ENCODE measurements around the gene TRDN. TPM values are rescaled to one million over a fixed set of nuclear protein-coding genes. Genes with fewer than 3 reads are reported as not detected.
"Not testable (repeated sequence)": the region's sequence is repeated elsewhere in the genome, so short reads cannot be mapped to it uniquely, and the experiment has no call there.

The TRDN gene
- total RNA-seq, 1 experiment from 2014 or later, result not detected

DNA sequence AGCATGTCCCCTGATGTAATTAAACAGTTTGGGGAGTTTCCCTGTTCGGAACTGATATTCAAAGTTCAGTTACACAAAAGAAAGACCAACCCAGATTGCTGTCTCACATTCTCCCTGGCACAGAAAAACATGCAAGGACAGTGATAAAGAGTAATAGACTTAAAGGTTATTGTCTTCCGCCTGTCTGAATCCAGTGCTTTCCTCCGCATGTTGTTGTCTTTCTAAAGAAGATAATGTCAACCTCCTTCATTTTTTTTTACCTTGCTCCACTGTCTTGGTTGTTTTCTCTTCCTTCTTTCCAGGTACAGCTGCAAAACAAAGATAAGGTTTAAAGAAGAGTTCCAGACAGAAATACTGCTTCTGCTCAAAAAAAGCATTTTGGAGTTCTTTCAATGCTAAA is 284.5 kb downstream of the TRDN start:
- in situ Hi-C loops (cut with HindIII; ENCODE audit: low sequenced_read_pairs), result no loop called here
- DNase-seq (ENCODE audit: low spot score), result no peak

GRCh38 chr6:123343836-123344235 is 292.9 kb downstream of the TRDN start:
- no peak for DNase-seq (ENCODE audit: low spot score)
- in situ Hi-C loops (cut with HindIII; ENCODE audit: low sequenced_read_pairs), result no loop called here

DNA sequence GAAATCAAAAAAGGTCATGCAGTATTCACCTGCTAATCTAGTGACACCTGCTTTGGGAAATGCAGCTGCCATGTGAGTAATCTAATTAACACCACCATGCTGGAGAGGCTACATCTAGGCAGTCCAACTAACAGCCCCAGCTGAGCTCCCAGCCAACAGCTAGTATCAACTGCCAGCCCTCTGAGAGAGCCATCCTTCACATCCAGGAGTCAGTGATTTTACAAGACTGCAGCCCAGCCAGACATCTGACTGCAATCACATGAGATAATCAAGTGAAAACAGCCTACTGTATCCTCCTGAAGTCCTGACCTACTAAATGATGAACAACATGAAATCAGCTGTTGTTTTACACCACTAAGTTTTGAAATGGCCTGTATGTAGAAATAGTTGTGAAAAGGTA is 298.4 kb downstream of the TRDN start:
- DNase-seq (ENCODE audit: low spot score), result no peak
- in situ Hi-C loops (cut with HindIII; ENCODE audit: low sequenced_read_pairs), result no loop called here

GRCh38 chr6:123333000-123333756 is 303.6 kb downstream of the TRDN start:
- DNase-seq (ENCODE audit: low spot score), result no peak
- in situ Hi-C loops (cut with HindIII; ENCODE audit: low sequenced_read_pairs), result no loop called here

DNA sequence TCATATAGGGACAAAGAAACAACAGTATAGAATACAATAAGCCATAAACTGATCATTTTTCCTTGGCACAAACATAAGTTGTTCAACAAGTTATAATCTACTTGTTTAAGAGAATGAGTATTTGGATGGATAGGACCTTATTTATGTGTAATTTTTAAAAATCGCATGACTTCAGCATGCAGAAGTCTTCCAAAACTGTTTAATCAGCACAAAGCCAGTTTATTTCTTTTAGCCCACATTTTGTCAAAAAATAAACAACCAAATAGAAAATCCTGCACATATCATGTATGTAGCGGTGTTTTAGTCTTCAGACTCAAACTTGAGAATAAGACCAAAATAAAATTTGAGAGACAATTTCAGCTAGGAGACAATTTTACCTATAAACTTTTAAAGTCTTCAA is 304.7 kb downstream of the TRDN start:
- in situ Hi-C loops (cut with HindIII; ENCODE audit: low sequenced_read_pairs), result no loop called here
- DNase-seq (ENCODE audit: low spot score), result no peak

- DNase-seq (ENCODE audit: low spot score), result no peak
- in situ Hi-C loops (cut with HindIII; ENCODE audit: low sequenced_read_pairs), result no loop called here
Measured at GRCh38 chr6:123329337-123329736, 307.4 kb downstream of the TRDN start.

GRCh38 chr6:123323452-123324329 is 313.1 kb downstream of the TRDN start:
- in situ Hi-C loops (cut with HindIII; ENCODE audit: low sequenced_read_pairs), result no loop called here
- peak; percentile 83 for DNase-seq (ENCODE audit: low spot score)

- in situ Hi-C loops (cut with HindIII; ENCODE audit: low sequenced_read_pairs), result no loop called here
- DNase-seq (ENCODE audit: low spot score), result no peak
Measured at GRCh38 chr6:123321020-123321419, 315.7 kb downstream of the TRDN start.

GRCh38 chr6:123316733-123317323 is 319.9 kb downstream of the TRDN start:
- DNase-seq (ENCODE audit: low spot score), result peak; percentile 50
- in situ Hi-C loops (cut with HindIII; ENCODE audit: low sequenced_read_pairs), result no loop called here

GRCh38 chr6:123314459-123314858 is 322.3 kb downstream of the TRDN start:
- DNase-seq (ENCODE audit: low spot score); in situ Hi-C loops (cut with HindIII; ENCODE audit: low sequenced_read_pairs): not testable (repeated sequence)

DNA sequence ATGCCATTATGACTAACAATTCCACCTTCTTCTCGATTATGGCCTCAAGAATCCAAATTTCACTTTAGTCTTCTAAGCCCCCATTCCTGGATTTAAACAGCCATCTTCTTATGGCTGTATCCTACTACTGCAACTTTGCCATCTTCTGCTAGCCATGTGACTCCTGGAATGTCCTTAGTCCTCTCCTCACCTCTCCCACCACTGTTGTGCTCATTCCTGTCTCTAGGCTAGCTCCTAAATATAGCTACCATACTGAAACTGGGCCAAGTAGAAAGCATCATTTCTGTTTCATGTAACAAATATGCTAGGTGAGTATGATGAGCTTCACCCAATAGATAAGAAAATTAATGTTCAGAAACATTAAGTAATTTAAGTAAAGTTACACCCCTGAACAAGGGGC is 327.6 kb downstream of the TRDN start:
- no peak for DNase-seq (ENCODE audit: low spot score)
- in situ Hi-C loops (cut with HindIII; ENCODE audit: low sequenced_read_pairs), result no loop called here

DNA sequence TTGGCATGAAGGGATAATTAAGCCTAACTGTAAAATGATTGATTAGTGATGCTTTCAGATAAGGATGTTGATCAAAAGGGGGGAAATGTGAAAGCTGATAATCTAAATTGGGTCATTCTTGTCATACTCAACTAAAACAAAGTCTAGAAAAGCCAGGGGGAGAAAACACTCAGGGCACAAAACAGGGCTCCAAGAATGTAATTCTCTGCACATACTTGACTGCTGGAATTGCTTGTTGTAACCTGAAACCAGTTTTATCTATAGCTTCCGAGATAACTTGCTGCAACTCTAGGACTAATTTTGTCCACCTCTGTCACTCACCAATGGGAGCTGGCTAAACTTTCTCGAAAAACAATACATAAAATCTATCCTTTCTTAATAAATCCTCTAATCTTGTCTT is 330.4 kb downstream of the TRDN start:
- in situ Hi-C loops (cut with HindIII; ENCODE audit: low sequenced_read_pairs), result no loop called here
- no peak for DNase-seq (ENCODE audit: low spot score)

GRCh38 chr6:123295672-123296071 is 341.1 kb downstream of the TRDN start:
- DNase-seq (ENCODE audit: low spot score), result no peak
- in situ Hi-C loops (cut with HindIII; ENCODE audit: low sequenced_read_pairs), result no loop called here

GRCh38 chr6:123295181-123295580 is 341.6 kb downstream of the TRDN start:
- in situ Hi-C loops (cut with HindIII; ENCODE audit: low sequenced_read_pairs), result no loop called here
- no peak for DNase-seq (ENCODE audit: low spot score)

DNA sequence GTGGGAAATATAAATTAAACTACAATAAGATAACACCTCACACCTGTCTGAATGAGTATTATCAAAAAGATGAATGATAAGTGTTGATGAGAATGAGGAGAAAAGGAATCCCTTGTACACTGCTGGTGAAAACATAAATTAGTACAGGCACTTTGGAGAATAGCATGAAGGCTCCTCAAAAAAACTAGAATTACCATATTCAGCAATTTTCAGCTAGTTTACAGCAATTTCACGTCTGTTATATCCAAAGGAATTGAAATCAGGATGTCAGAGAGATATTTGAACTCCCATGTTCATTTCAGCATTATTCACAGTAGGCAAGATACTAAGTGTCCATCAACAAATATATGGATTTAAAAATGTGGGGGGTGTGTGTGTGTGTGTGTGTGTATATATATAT is 348.1 kb downstream of the TRDN start:
- DNase-seq (ENCODE audit: low spot score), result no peak
- in situ Hi-C loops (cut with HindIII; ENCODE audit: low sequenced_read_pairs), result no loop called here

DNA sequence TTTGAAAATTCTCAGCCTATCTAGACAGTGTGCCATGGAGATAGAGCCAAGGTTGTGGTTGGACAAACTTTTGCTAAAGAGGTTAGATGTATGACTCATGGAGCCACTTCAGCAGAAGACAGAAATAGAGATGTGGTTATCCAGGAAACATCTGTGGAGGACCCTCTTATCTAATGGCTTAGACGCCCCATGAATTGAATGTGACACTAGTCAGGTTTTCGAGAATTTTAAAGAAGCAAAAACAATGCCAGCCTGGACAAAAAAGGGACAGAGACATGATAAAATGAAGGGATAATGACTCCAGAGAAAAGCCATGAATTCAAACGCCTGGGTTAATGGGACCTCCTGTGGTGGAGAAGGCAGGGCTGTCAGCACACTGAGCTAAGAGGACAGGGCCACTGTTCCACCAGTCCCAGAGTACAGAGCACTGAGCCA is 360.2 kb downstream of the TRDN start:
- no peak for DNase-seq (ENCODE audit: low spot score)
- in situ Hi-C loops (cut with HindIII; ENCODE audit: low sequenced_read_pairs), result no loop called here

GRCh38 chr6:123263981-123264380 is 372.8 kb downstream of the TRDN start:
- in situ Hi-C loops (cut with HindIII; ENCODE audit: low sequenced_read_pairs), result no loop called here
- no peak for DNase-seq (ENCODE audit: low spot score)

- no peak for DNase-seq (ENCODE audit: low spot score)
- in situ Hi-C loops (cut with HindIII; ENCODE audit: low sequenced_read_pairs), result no loop called here
Measured at GRCh38 chr6:123240626-123241025, 396.1 kb downstream of the TRDN start.

DNA sequence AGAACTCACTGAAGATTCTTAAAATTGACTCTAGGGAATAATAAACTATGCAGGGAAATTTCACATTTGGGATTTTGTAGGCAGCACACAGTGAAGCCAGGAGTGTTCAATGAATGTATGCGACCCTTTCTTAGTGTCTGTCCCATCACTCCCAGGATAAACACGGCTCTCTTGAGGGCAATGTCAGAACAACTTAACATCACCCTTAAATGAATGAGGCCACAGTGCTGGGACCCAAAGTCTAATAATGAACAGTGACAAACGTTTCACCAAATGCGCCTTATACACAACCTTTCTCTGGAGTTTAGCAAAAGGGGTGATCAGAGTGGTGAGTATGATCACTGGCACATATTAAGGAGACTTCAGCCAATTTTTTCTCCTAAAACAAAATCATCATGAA is 403.4 kb downstream of the TRDN start:
- in situ Hi-C loops (cut with HindIII; ENCODE audit: low sequenced_read_pairs), result no loop called here

GRCh38 chr6:123227789-123228188 is 409.0 kb downstream of the TRDN start:
- DNase-seq (ENCODE audit: low spot score); in situ Hi-C loops (cut with HindIII; ENCODE audit: low sequenced_read_pairs): not testable (repeated sequence)

More for the DNA sequence above, 403.4 kb downstream of the TRDN start:
- no peak for DNase-seq (ENCODE audit: low spot score)
